T-helper 17 cell (primary cell): ENCODE results near the gene PLN. TPM values are rescaled to one million over a fixed set of nuclear protein-coding genes. Genes with fewer than 3 reads are reported as not detected.

ENCODE experiments used
- ATAC-seq: fragments of 150-1000 bp; cut with Tn5 transposase; 2 replicates; pipeline ENCODE4 v1.10.0; 2021; ENCODE audit warnings: mild to moderate bottlenecking, moderate library complexity
- DNase-seq, 3 donors: peaks; one replicate each; pipeline versions ENCODE4 v3.0.0 to v3.0.0-alpha.2; 2020 to 2021
- H3K9me3 ChIP-seq: one replicate; pipeline ENCODE4 v1.7.0; 2013; ENCODE audit warnings: low read length, mild to moderate bottlenecking; ENCODE audit not compliant: control insufficient read depth, poor library complexity, severe bottlenecking
- H3K27ac Mint-ChIP-seq: one replicate; pipeline ENCODE4 v1.8.0; 2022; ENCODE audit warnings: mild to moderate bottlenecking, moderate library complexity, mixed read lengths
- H3K27me3 Mint-ChIP-seq: one replicate; pipeline ENCODE4 v1.8.0; 2022; ENCODE audit warnings: mixed read lengths
- H3K36me3 Mint-ChIP-seq: one replicate; pipeline ENCODE4 v1.8.0; 2022; ENCODE audit warnings: low read depth, mixed read lengths
- H3K4me1 Mint-ChIP-seq: one replicate; pipeline ENCODE4 v1.8.0; 2022; ENCODE audit warnings: mild to moderate bottlenecking, mixed read lengths
- H3K4me3 Mint-ChIP-seq: one replicate; pipeline ENCODE4 v1.8.0; 2022; ENCODE audit warnings: mild to moderate bottlenecking, moderate library complexity, mixed read lengths
- total RNA-seq, 4 donors: library from RNA in 2 of 4; stranded (reverse) in 2 of 4; gene quantifications; one replicate each; pipeline ENCODE4 v1.2.3 and lab custom pipeline; 2022 to 2026

PLN gene
- total RNA-seq, 2 donors from 2014 or later, result not detected

DNA sequence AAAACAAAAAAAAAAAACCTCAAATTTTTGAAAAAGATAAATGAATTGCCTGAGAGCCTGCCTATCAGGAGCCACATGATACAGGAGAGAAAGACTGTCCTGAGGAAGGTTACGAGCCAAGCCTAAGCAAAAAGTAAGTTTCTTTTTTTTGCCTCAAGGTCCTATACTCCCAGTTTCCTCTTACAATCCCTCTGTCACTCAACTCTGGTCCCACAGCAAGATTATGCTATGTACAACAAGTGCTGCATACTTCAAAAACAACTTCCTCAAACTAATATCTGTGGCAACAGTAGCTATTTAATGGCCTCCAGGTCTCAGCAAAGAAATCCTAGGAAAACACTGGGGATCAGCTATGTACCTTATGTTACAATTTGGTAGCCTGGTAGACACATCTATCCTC lies 46.8 kb downstream of the PLN start:
- no peak for ATAC-seq
- H3K27ac Mint-ChIP-seq, result no peak overlapping the region
- H3K9me3 ChIP-seq, result no peaks in the 10 kb centered on the region
- H3K4me3 Mint-ChIP-seq, result no peak overlapping the region
- DNase-seq, result no peak
- no peaks in the 10 kb centered on the region for H3K27me3 Mint-ChIP-seq
- H3K4me1 Mint-ChIP-seq, result peaks cover 29% of the 10 kb centered on the region
- H3K36me3 Mint-ChIP-seq, result peaks cover 4% of the 10 kb centered on the region

DNA sequence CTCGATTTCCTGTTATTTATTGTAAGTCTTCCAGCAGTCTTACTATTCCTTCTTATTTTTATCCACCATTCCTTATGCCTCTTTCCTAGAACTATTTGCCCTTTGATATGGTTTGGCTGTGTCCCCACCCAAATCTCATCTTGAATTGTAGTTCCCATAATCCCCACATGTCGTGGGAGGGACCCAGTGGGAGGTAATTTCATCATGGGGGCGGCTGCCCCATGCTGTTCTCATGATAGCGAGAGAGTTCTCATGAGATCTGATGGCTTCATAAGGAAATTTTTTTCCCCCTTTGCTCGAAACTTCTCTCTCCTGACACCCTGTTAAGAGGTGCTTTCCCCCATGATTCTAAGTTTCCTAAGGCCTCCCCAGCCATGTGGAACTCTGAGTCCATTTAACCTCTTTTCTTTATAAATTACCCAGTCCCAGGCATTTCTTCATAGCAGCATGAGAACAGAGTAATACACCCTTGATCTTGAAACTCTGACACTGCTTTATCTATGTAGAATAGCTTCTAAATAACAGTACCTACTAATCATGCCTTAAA lies 48.8 kb downstream of the PLN start:
- H3K4me1 Mint-ChIP-seq, result peaks cover 21% of the 10 kb centered on the region
- no peaks in the 10 kb centered on the region for H3K36me3 Mint-ChIP-seq
- no peaks in the 10 kb centered on the region for H3K9me3 ChIP-seq
- H3K4me3 Mint-ChIP-seq, result no peak overlapping the region
- no peaks in the 10 kb centered on the region for H3K27me3 Mint-ChIP-seq
- DNase-seq, result no peak
- no peak for ATAC-seq
- no peak overlapping the region for H3K27ac Mint-ChIP-seq

GRCh38 chr6:118597636-118598035 lies 49.5 kb downstream of the PLN start:
- Mint-ChIP-seq H3K4me3 (no peak overlapping the region), H3K36me3 (no peaks in the 10 kb centered on the region), H3K4me1 (peaks cover 19% of the 10 kb centered on the region), H3K27me3 (no peaks in the 10 kb centered on the region), H3K27ac (no peak overlapping the region)
- DNase-seq (no peak), ATAC-seq (no peak)
- H3K9me3 ChIP-seq, result no peaks in the 10 kb centered on the region

DNA sequence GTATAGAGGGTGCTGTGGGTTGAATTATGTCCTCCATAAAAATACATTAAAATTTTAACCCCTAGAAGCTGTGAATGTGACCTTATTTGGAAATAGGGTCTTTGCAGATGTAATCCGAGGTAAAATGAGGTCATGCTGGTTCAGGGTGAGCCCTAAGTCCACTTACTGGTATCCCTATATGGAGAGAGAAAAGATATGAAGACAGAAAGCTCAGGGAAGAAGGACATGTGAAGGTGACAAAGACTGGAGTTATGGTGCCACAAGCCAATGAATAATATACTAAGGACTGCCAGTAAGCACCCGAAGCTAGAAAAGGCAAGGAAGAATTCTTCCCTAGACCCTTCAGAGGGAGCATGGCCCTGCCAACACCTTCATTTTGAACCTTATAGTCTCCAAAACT lies 50.2 kb downstream of the PLN start:
- DNase-seq (no peak), ATAC-seq (no peak)
- no peaks in the 10 kb centered on the region for H3K9me3 ChIP-seq
- H3K4me1 Mint-ChIP-seq, result peaks cover 19% of the 10 kb centered on the region
- no peaks in the 10 kb centered on the region for H3K27me3 Mint-ChIP-seq
- no peaks in the 10 kb centered on the region for H3K36me3 Mint-ChIP-seq
- H3K27ac Mint-ChIP-seq, result no peak overlapping the region
- H3K4me3 Mint-ChIP-seq, result no peak overlapping the region

DNA sequence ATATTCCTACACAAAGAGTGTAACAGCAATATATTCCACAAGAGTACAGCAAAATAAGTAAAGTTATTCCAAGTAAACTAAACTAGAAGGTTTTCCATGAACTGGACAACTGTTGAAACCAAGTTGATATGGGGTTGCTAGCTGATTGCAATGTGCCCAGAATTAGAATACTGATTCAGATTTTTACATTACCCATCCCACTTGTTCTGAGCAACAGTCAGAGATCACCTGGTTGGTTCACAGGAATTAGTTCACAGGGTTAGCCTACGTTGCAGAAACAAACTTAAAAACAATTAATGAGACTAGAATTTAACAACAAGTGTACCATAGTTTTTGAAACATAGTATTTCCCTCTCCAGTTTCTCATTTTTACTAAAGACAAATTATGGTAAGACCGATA lies 54.2 kb downstream of the PLN start:
- no peaks in the 10 kb centered on the region for H3K27me3 Mint-ChIP-seq
- no peak overlapping the region for H3K27ac Mint-ChIP-seq
- H3K9me3 ChIP-seq, result no peaks in the 10 kb centered on the region
- DNase-seq (no peak), ATAC-seq (no peak)
- no peak overlapping the region for H3K4me3 Mint-ChIP-seq
- H3K36me3 Mint-ChIP-seq, result no peaks in the 10 kb centered on the region
- peaks cover 33% of the 10 kb centered on the region for H3K4me1 Mint-ChIP-seq

DNA sequence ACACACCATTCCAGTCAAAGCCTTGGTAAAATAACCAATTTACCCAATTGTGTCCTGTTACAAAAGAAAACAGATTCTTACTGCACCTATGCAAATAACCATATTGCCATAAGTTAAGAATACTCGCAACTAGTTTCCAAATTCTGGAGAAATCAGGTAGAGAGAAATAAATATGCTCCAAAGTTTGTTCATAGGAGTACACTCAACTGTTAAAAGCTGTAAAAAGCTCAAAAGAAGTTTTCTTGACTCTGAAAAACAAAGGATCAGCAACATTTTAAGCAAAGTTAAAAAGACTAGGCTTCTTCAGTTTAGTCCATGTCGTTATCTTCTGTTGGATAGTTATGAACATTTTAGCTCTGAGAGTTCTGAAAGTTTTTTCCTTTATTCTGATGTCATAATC lies 55.3 kb downstream of the PLN start:
- ATAC-seq (no peak), DNase-seq (no peak)
- no peak overlapping the region for H3K27ac Mint-ChIP-seq
- no peak overlapping the region for H3K4me3 Mint-ChIP-seq
- no peaks in the 10 kb centered on the region for H3K36me3 Mint-ChIP-seq
- peaks cover 30% of the 10 kb centered on the region for H3K4me1 Mint-ChIP-seq
- H3K9me3 ChIP-seq, result no peaks in the 10 kb centered on the region
- H3K27me3 Mint-ChIP-seq, result no peaks in the 10 kb centered on the region

DNA sequence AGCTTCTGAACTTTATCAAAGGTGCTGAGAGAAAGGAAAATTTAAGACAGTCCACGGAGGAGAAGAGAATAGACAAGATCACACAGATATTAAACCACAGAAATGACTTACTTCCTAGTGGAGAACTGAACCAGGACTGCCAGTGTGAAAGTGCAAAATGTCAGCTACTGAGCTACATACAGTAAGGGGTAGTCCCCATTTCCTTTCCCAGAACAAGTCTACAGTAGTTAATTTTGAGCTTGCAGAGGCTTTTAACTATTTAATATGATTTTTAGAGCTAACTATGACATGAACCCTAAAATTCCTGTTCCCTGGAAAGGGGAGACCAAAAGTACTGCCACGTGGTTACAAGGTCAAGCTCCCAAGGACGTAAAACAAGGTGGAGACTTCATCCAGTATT lies 58.2 kb downstream of the PLN start:
- no peaks in the 10 kb centered on the region for H3K9me3 ChIP-seq
- ATAC-seq (no peak), DNase-seq (no peak)
- H3K27ac Mint-ChIP-seq, result no peak overlapping the region
- H3K4me3 Mint-ChIP-seq, result peak overlapping the region; percentile 13
- peaks cover 35% of the 10 kb centered on the region for H3K4me1 Mint-ChIP-seq
- H3K27me3 Mint-ChIP-seq, result no peaks in the 10 kb centered on the region
- peaks cover 5% of the 10 kb centered on the region for H3K36me3 Mint-ChIP-seq

GRCh38 chr6:118606858-118607257 lies 58.8 kb downstream of the PLN start:
- H3K4me3 Mint-ChIP-seq, result no peak overlapping the region
- ATAC-seq, result no peak
- H3K36me3 Mint-ChIP-seq, result peaks cover 6% of the 10 kb centered on the region
- H3K27ac Mint-ChIP-seq, result peak overlapping the region; percentile 16
- H3K9me3 ChIP-seq, result no peaks in the 10 kb centered on the region
- no peak for DNase-seq
- peaks cover 37% of the 10 kb centered on the region for H3K4me1 Mint-ChIP-seq
- no peaks in the 10 kb centered on the region for H3K27me3 Mint-ChIP-seq

Other genes starting within 250 kb of the PLN start
- gene CEP85L, start 103.3 kb downstream of the PLN start, total RNA-seq, result 10 to 100 TPM; 87.6 to 95.6 TPM